ENCODE data around the gene HELZ.
"Not testable (repeated sequence)": the region's sequence is repeated elsewhere in the genome, so short reads cannot be mapped to it uniquely, and the experiment has no call there.

Gene HELZ

GRCh38 chr17:67093348-67093747, 151.6 kb downstream of the HELZ start:
- Histone ChIP-seq H3K36me3 (ENCODE audit: insufficient read depth, low read length) (peaks cover 6% of the 10 kb centered on the region), H3K9me3 (ENCODE audit: insufficient read depth, low read depth, low read length) (peaks cover 5% of the 10 kb centered on the region; the same call in 1 of the 2 replicates)
- WGBS: 98% methylated on average over 2 of the region's 2 CpGs

GRCh38 chr17:67092710-67093109, 152.3 kb downstream of the HELZ start:
- WGBS: 90% methylated on average over 6 of the region's 7 CpGs

More at GRCh38 chr17:67093348-67093747, 151.6 kb downstream of the HELZ start:
- no peak overlapping the region for H3K27ac ChIP-seq (ENCODE audit: low read depth, low read length)
- H3K27me3 ChIP-seq (ENCODE audit: insufficient read depth, low read length): no peaks in the 10 kb centered on the region
- no peak overlapping the region for H3K4me3 ChIP-seq (ENCODE audit: low read length)
- no peak overlapping the region for H3K9ac ChIP-seq (ENCODE audit: low read depth, low read length)
- no peaks in the 10 kb centered on the region for H3K4me1 ChIP-seq (ENCODE audit: insufficient read depth, low read length)

GRCh38 chr17:67092291-67092690, 152.7 kb downstream of the HELZ start:
- 95% methylated on average over 4 of the region's 5 CpGs for WGBS
- no peaks in the 10 kb centered on the region for H3K27me3 ChIP-seq (ENCODE audit: insufficient read depth, low read length)
- peaks cover 5% of the 10 kb centered on the region; the same call in 1 of the 2 replicates for H3K9me3 ChIP-seq (ENCODE audit: insufficient read depth, low read depth, low read length)
- H3K4me3 ChIP-seq (ENCODE audit: low read length): no peak overlapping the region
- no peak overlapping the region for H3K9ac ChIP-seq (ENCODE audit: low read depth, low read length)
- H3K27ac ChIP-seq (ENCODE audit: low read depth, low read length): no peak overlapping the region
- peaks cover 8% of the 10 kb centered on the region for H3K36me3 ChIP-seq (ENCODE audit: insufficient read depth, low read length)
- H3K4me1 ChIP-seq (ENCODE audit: insufficient read depth, low read length): no peaks in the 10 kb centered on the region

More at GRCh38 chr17:67092710-67093109, 152.3 kb downstream of the HELZ start:
- not testable (repeated sequence) for H3K27ac ChIP-seq (ENCODE audit: low read depth, low read length); H3K9me3 ChIP-seq (ENCODE audit: insufficient read depth, low read depth, low read length); H3K27me3 ChIP-seq (ENCODE audit: insufficient read depth, low read length); H3K36me3 ChIP-seq (ENCODE audit: insufficient read depth, low read length); H3K4me1 ChIP-seq (ENCODE audit: insufficient read depth, low read length); H3K9ac ChIP-seq (ENCODE audit: low read depth, low read length); H3K4me3 ChIP-seq (ENCODE audit: low read length)

- H3K36me3 ChIP-seq (ENCODE audit: insufficient read depth, low read length): peaks cover 24% of the 10 kb centered on the region
- H3K27ac ChIP-seq (ENCODE audit: low read depth, low read length): no peak overlapping the region
- H3K9me3 ChIP-seq (ENCODE audit: insufficient read depth, low read depth, low read length): peaks cover 5% of the 10 kb centered on the region; the same call in 1 of the 2 replicates
- H3K27me3 ChIP-seq (ENCODE audit: insufficient read depth, low read length): no peaks in the 10 kb centered on the region
- no peak overlapping the region for H3K4me3 ChIP-seq (ENCODE audit: low read length)
- no peaks in the 10 kb centered on the region for H3K4me1 ChIP-seq (ENCODE audit: insufficient read depth, low read length)
- H3K9ac ChIP-seq (ENCODE audit: low read depth, low read length): no peak overlapping the region
Observed at GRCh38 chr17:67090341-67090740, 154.7 kb downstream of the HELZ start.

- H3K4me3 ChIP-seq (ENCODE audit: low read length): no peak overlapping the region
- no peak overlapping the region for H3K27ac ChIP-seq (ENCODE audit: low read depth, low read length)
- H3K4me1 ChIP-seq (ENCODE audit: insufficient read depth, low read length): no peaks in the 10 kb centered on the region
- peaks cover 5% of the 10 kb centered on the region; the same call in 1 of the 2 replicates for H3K9me3 ChIP-seq (ENCODE audit: insufficient read depth, low read depth, low read length)
- H3K27me3 ChIP-seq (ENCODE audit: insufficient read depth, low read length): no peaks in the 10 kb centered on the region
- 97% methylated on average over 3 of the region's 3 CpGs for WGBS
- H3K9ac ChIP-seq (ENCODE audit: low read depth, low read length): no peak overlapping the region
- peaks cover 28% of the 10 kb centered on the region for H3K36me3 ChIP-seq (ENCODE audit: insufficient read depth, low read length)
Observed at GRCh38 chr17:67088639-67089038, 156.4 kb downstream of the HELZ start.

GRCh38 chr17:67085406-67085805, 159.6 kb downstream of the HELZ start:
- no peak overlapping the region for H3K27ac ChIP-seq (ENCODE audit: low read depth, low read length)

GRCh38 chr17:67082107-67082506, 162.9 kb downstream of the HELZ start:
- Histone ChIP-seq H3K27ac (ENCODE audit: low read depth, low read length) (no peak overlapping the region), H3K4me3 (ENCODE audit: low read length) (no peak overlapping the region), H3K27me3 (ENCODE audit: insufficient read depth, low read length) (no peaks in the 10 kb centered on the region), H3K9ac (ENCODE audit: low read depth, low read length) (no peak overlapping the region), H3K9me3 (ENCODE audit: insufficient read depth, low read depth, low read length) (no peaks in the 10 kb centered on the region), H3K36me3 (ENCODE audit: insufficient read depth, low read length) (peaks cover 27% of the 10 kb centered on the region), H3K4me1 (ENCODE audit: insufficient read depth, low read length) (no peaks in the 10 kb centered on the region)
- no CpG with 5 or more reads among the region's 1 CpG for WGBS

More at GRCh38 chr17:67085406-67085805, 159.6 kb downstream of the HELZ start:
- WGBS: 91% methylated on average over 2 of the region's 3 CpGs
- H3K4me3 ChIP-seq (ENCODE audit: low read length): no peak overlapping the region
- no peaks in the 10 kb centered on the region for H3K4me1 ChIP-seq (ENCODE audit: insufficient read depth, low read length)
- H3K9ac ChIP-seq (ENCODE audit: low read depth, low read length): no peak overlapping the region
- peaks cover 30% of the 10 kb centered on the region for H3K36me3 ChIP-seq (ENCODE audit: insufficient read depth, low read length)
- H3K9me3 ChIP-seq (ENCODE audit: insufficient read depth, low read depth, low read length): peaks cover 5% of the 10 kb centered on the region; the same call in 1 of the 2 replicates
- H3K27me3 ChIP-seq (ENCODE audit: insufficient read depth, low read length): no peaks in the 10 kb centered on the region

GRCh38 chr17:67080804-67081203, 164.2 kb downstream of the HELZ start:
- no peak overlapping the region for H3K9ac ChIP-seq (ENCODE audit: low read depth, low read length)
- no peak overlapping the region for H3K4me3 ChIP-seq (ENCODE audit: low read length)
- no peaks in the 10 kb centered on the region for H3K9me3 ChIP-seq (ENCODE audit: insufficient read depth, low read depth, low read length)
- no peaks in the 10 kb centered on the region for H3K4me1 ChIP-seq (ENCODE audit: insufficient read depth, low read length)
- no peak overlapping the region for H3K27ac ChIP-seq (ENCODE audit: low read depth, low read length)
- no peaks in the 10 kb centered on the region for H3K27me3 ChIP-seq (ENCODE audit: insufficient read depth, low read length)
- 83% methylated on average over 2 of the region's 2 CpGs for WGBS
- H3K36me3 ChIP-seq (ENCODE audit: insufficient read depth, low read length): peaks cover 19% of the 10 kb centered on the region

GRCh38 chr17:67079491-67079890, 165.5 kb downstream of the HELZ start:
- Histone ChIP-seq H3K27ac (ENCODE audit: low read depth, low read length) (no peak overlapping the region), H3K4me3 (ENCODE audit: low read length) (no peak overlapping the region), H3K4me1 (ENCODE audit: insufficient read depth, low read length) (no peaks in the 10 kb centered on the region), H3K9me3 (ENCODE audit: insufficient read depth, low read depth, low read length) (no peaks in the 10 kb centered on the region), H3K9ac (ENCODE audit: low read depth, low read length) (no peak overlapping the region), H3K27me3 (ENCODE audit: insufficient read depth, low read length) (no peaks in the 10 kb centered on the region), H3K36me3 (ENCODE audit: insufficient read depth, low read length) (peaks cover 16% of the 10 kb centered on the region)
- 98% methylated on average over 2 of the region's 2 CpGs for WGBS

GRCh38 chr17:67078292-67078691, 166.7 kb downstream of the HELZ start:
- Histone ChIP-seq H3K4me3 (ENCODE audit: low read length) (no peak overlapping the region), H3K9ac (ENCODE audit: low read depth, low read length) (no peak overlapping the region), H3K9me3 (ENCODE audit: insufficient read depth, low read depth, low read length) (no peaks in the 10 kb centered on the region), H3K4me1 (ENCODE audit: insufficient read depth, low read length) (no peaks in the 10 kb centered on the region), H3K27me3 (ENCODE audit: insufficient read depth, low read length) (no peaks in the 10 kb centered on the region), H3K27ac (ENCODE audit: low read depth, low read length) (no peak overlapping the region), H3K36me3 (ENCODE audit: insufficient read depth, low read length) (peaks cover 11% of the 10 kb centered on the region)
- WGBS: 95% methylated on average over 11 of the region's 11 CpGs

- H3K4me3 ChIP-seq (ENCODE audit: low read length): no peak overlapping the region
- no peak overlapping the region for H3K27ac ChIP-seq (ENCODE audit: low read depth, low read length)
- WGBS: 84% methylated on average over 7 of the region's 7 CpGs
- peaks cover 11% of the 10 kb centered on the region for H3K36me3 ChIP-seq (ENCODE audit: insufficient read depth, low read length)
- H3K9me3 ChIP-seq (ENCODE audit: insufficient read depth, low read depth, low read length): no peaks in the 10 kb centered on the region
- H3K9ac ChIP-seq (ENCODE audit: low read depth, low read length): no peak overlapping the region
- no peaks in the 10 kb centered on the region; the same call in 1 of the 2 replicates for H3K4me1 ChIP-seq (ENCODE audit: insufficient read depth, low read length)
- no peaks in the 10 kb centered on the region for H3K27me3 ChIP-seq (ENCODE audit: insufficient read depth, low read length)
Observed at GRCh38 chr17:67076290-67076689, 168.7 kb downstream of the HELZ start.

- no peak overlapping the region for H3K4me3 ChIP-seq (ENCODE audit: low read length)
- no peaks in the 10 kb centered on the region; the same call in 1 of the 2 replicates for H3K4me1 ChIP-seq (ENCODE audit: insufficient read depth, low read length)
- H3K36me3 ChIP-seq (ENCODE audit: insufficient read depth, low read length): peaks cover 11% of the 10 kb centered on the region
- no peak overlapping the region for H3K9ac ChIP-seq (ENCODE audit: low read depth, low read length)
- H3K27me3 ChIP-seq (ENCODE audit: insufficient read depth, low read length): no peaks in the 10 kb centered on the region
- 96% methylated on average over 2 of the region's 3 CpGs for WGBS
- H3K9me3 ChIP-seq (ENCODE audit: insufficient read depth, low read depth, low read length): no peaks in the 10 kb centered on the region
- no peak overlapping the region for H3K27ac ChIP-seq (ENCODE audit: low read depth, low read length)
Observed at GRCh38 chr17:67074781-67075180, 170.2 kb downstream of the HELZ start.

All from HUES64 (cell line).